GM19395 (cell line): Measurements from ENCODE around the gene HES5.

Experiments
- ATAC-seq: cut with Tn5 transposase; IDR thresholded peaks from one replicate; pipeline ENCODE4 v1.9.1; 2021; ENCODE audit warnings: mild to moderate bottlenecking, moderate library complexity; ENCODE audit not compliant: unreplicated experiment

HES5 gene

GRCh38 chr1:2502661-2503553, 27.2 kb downstream of the HES5 start:
- no peak for ATAC-seq

- ATAC-seq, result no peak
Observed at GRCh38 chr1:2502210-2502609, 27.9 kb downstream of the HES5 start.

GRCh38 chr1:2501820-2502119, 28.3 kb downstream of the HES5 start:
- ATAC-seq, result no peak

GRCh38 chr1:2501041-2501819, 28.8 kb downstream of the HES5 start:
- ATAC-seq, result no peak

- ATAC-seq, result no peak
Observed at GRCh38 chr1:2499986-2500596, 30.0 kb downstream of the HES5 start.

- ATAC-seq, result no peak
Observed at GRCh38 chr1:2499260-2499659, 30.8 kb downstream of the HES5 start.

GRCh38 chr1:2498648-2499047, 31.4 kb downstream of the HES5 start:
- ATAC-seq, result no peak

- ATAC-seq, result no peak
Observed at GRCh38 chr1:2497891-2498290, 32.2 kb downstream of the HES5 start.

GRCh38 chr1:2496746-2497145, 33.3 kb downstream of the HES5 start:
- ATAC-seq, result no peak

- ATAC-seq, result no peak
Observed at GRCh38 chr1:2496087-2496622, 33.9 kb downstream of the HES5 start.

GRCh38 chr1:2495546-2495945, 34.5 kb downstream of the HES5 start:
- no peak for ATAC-seq

GRCh38 chr1:2495026-2495425, 35.0 kb downstream of the HES5 start:
- no peak for ATAC-seq

- no peak for ATAC-seq
Observed at GRCh38 chr1:2494323-2494693, 35.8 kb downstream of the HES5 start.

GRCh38 chr1:2493691-2494322, 36.3 kb downstream of the HES5 start:
- no peak for ATAC-seq

- ATAC-seq, result no peak
Observed at GRCh38 chr1:2493218-2493617, 36.8 kb downstream of the HES5 start.

GRCh38 chr1:2492091-2492490, 38.0 kb downstream of the HES5 start:
- ATAC-seq, result no peak

GRCh38 chr1:2489615-2490014, 40.4 kb downstream of the HES5 start:
- no peak for ATAC-seq

GRCh38 chr1:2488688-2489087, 41.4 kb downstream of the HES5 start:
- no peak for ATAC-seq

- no peak for ATAC-seq
Observed at GRCh38 chr1:2486558-2486957, 43.5 kb downstream of the HES5 start.

- no peak for ATAC-seq
Observed at GRCh38 chr1:2486041-2486440, 44.0 kb downstream of the HES5 start.

GRCh38 chr1:2483970-2484369, 46.1 kb downstream of the HES5 start:
- no peak for ATAC-seq
